Measurements from ENCODE around the gene MCC.

MCC gene

GRCh38 chr5:113063927-113064326, 424.3 kb downstream of the MCC start:
- in situ Hi-C loops (cut with HindIII; ENCODE audit: low sequenced_read_pairs) = no loop called here

- in situ Hi-C loops (cut with HindIII; ENCODE audit: low sequenced_read_pairs) = no loop called here
These were observed 425.3 kb downstream of the MCC start for GRCh38 chr5:113062869-113063508.

- in situ Hi-C loops (cut with HindIII; ENCODE audit: low sequenced_read_pairs) = no loop called here
These were observed 426.1 kb downstream of the MCC start for GRCh38 chr5:113061846-113062780.

- in situ Hi-C loops (cut with HindIII; ENCODE audit: low sequenced_read_pairs) = no loop called here
These were observed 427.7 kb downstream of the MCC start for GRCh38 chr5:113060408-113061025.

- in situ Hi-C loops (cut with HindIII; ENCODE audit: low sequenced_read_pairs) = no loop called here
These were observed 428.8 kb downstream of the MCC start for GRCh38 chr5:113059232-113060040.

GRCh38 chr5:113058706-113059226, 429.5 kb downstream of the MCC start:
- in situ Hi-C loops (cut with HindIII; ENCODE audit: low sequenced_read_pairs) = no loop called here

GRCh38 chr5:113058269-113058668, 430.0 kb downstream of the MCC start:
- in situ Hi-C loops (cut with HindIII; ENCODE audit: low sequenced_read_pairs) = no loop called here

GRCh38 chr5:113057557-113057984, 430.7 kb downstream of the MCC start:
- in situ Hi-C loops (cut with HindIII; ENCODE audit: low sequenced_read_pairs) = no loop called here

GRCh38 chr5:113056988-113057387, 431.3 kb downstream of the MCC start:
- in situ Hi-C loops (cut with HindIII; ENCODE audit: low sequenced_read_pairs) = no loop called here

GRCh38 chr5:113054899-113055298, 433.4 kb downstream of the MCC start:
- in situ Hi-C loops (cut with HindIII; ENCODE audit: low sequenced_read_pairs) = no loop called here

- in situ Hi-C loops (cut with HindIII; ENCODE audit: low sequenced_read_pairs) = no loop called here
These were observed 434.7 kb downstream of the MCC start for GRCh38 chr5:113053511-113053995.

GRCh38 chr5:113052041-113052795, 436.0 kb downstream of the MCC start:
- in situ Hi-C loops (cut with HindIII; ENCODE audit: low sequenced_read_pairs) = no loop called here

GRCh38 chr5:113050721-113051382, 437.4 kb downstream of the MCC start:
- in situ Hi-C loops (cut with HindIII; ENCODE audit: low sequenced_read_pairs) = no loop called here

- in situ Hi-C loops (cut with HindIII; ENCODE audit: low sequenced_read_pairs) = no loop called here
These were observed 439.3 kb downstream of the MCC start for GRCh38 chr5:113048931-113049330.

GRCh38 chr5:113047733-113048652, 440.3 kb downstream of the MCC start:
- in situ Hi-C loops (cut with HindIII; ENCODE audit: low sequenced_read_pairs) = no loop called here

GRCh38 chr5:113047234-113047633, 441.0 kb downstream of the MCC start:
- in situ Hi-C loops (cut with HindIII; ENCODE audit: low sequenced_read_pairs) = no loop called here

GRCh38 chr5:113044776-113045465, 443.3 kb downstream of the MCC start:
- in situ Hi-C loops (cut with HindIII; ENCODE audit: low sequenced_read_pairs) = no loop called here
